Endothelial cell of umbilical vein (primary cell): ENCODE data around the gene EXOSC5. TPM values are rescaled to one million over a fixed set of nuclear protein-coding genes. Genes with fewer than 3 reads are reported as not detected.

Experiments used
- BruUV-seq: library from RNA; stranded (reverse); fragments of 400-500 nt; replicated peaks from 2 replicates; lab custom pipeline; 2021; lab: Mats Ljungman, UMichigan
- CTCF ChIA-PET: fragments of 300-600, 350-600 bp; sonication (Branson Sonifier 250); formaldehyde crosslinking; loops from one replicate; lab custom pipeline; 2021; ENCODE audit warnings: antibody characterized with exemption, inconsistent platforms; lab: Charles Lee
- POLR2A ChIA-PET: fragments of 300-600, 350-600 bp; sonication (Branson Sonifier 250); formaldehyde crosslinking; loops from one replicate; lab custom pipeline; 2021; ENCODE audit warnings: antibody characterized with exemption, inconsistent platforms; lab: Charles Lee
- DNase-seq: peaks from one replicate; pipeline ENCODE4 v3.0.0-alpha.2; 2011; ENCODE audit warnings: low read depth, low spot score
- FAIRE-seq: peaks from 2 replicates; lab custom pipeline; 2011; peaks lifted over from hg19 to GRCh38; lab: Jason Lieb, UNC
- H2AFZ ChIP-seq: 2 replicates; pipeline ENCODE4 v1.6.0; 2012; ENCODE audit warnings: low read depth, low read length, control low read depth, inconsistent platforms
- H3K27ac ChIP-seq: 2 replicates; pipeline ENCODE4 v1.5.1; 2011; ENCODE audit warnings: low read depth, mild to moderate bottlenecking, control low read depth, low read length, moderate library complexity; ENCODE audit not compliant: insufficient read depth
- H3K27me3 ChIP-seq, 2 experiments: 2 replicates each; pipeline versions ENCODE4 v1.6.0 to v1.6.1; 2011; ENCODE audit warnings: low read length in 2 of 2, mixed read lengths in 1 of 2; ENCODE audit not compliant: control insufficient read depth in 2 of 2, insufficient read depth in 2 of 2
- H3K36me3 ChIP-seq, 2 experiments: 2 replicates in 1 of 2; 3 replicates in 1 of 2; pipeline ENCODE4 v1.5.1; 2011; ENCODE audit warnings: low read length in 2 of 2, mild to moderate bottlenecking in 1 of 2, moderate library complexity in 1 of 2; ENCODE audit not compliant: control insufficient read depth in 2 of 2, insufficient read depth in 2 of 2; ENCODE audit errors: extremely low read depth in 1 of 2
- H3K4me1 ChIP-seq: 3 replicates; pipeline ENCODE4 v1.5.1; 2011; ENCODE audit warnings: mild to moderate bottlenecking, low read length; ENCODE audit not compliant: control insufficient read depth, insufficient read depth; ENCODE audit errors: extremely low read depth
- H3K4me2 ChIP-seq: 2 replicates; pipeline ENCODE4 v1.6.1; 2011; ENCODE audit warnings: low read length, control low read depth, mixed read lengths; ENCODE audit not compliant: insufficient read depth
- H3K4me3 ChIP-seq, 3 experiments: fragments of 200-600 bp in 1 of 3; sonication (generic), shearing (Covaris generic) in 1 of 3; replicated peaks in 1 of 3; 2 replicates each; pipeline ENCODE4 v1.5.1; 2011 to 2016; ENCODE audit warnings: control low read depth in 3 of 3, low read length in 3 of 3, mild to moderate bottlenecking in 2 of 3, inconsistent platforms in 1 of 3, low read depth in 1 of 3, moderate library complexity in 1 of 3; ENCODE audit not compliant: insufficient read depth in 1 of 3
- H3K79me2 ChIP-seq: 2 replicates; pipeline ENCODE4 v1.6.0; 2012; ENCODE audit warnings: low read length, inconsistent platforms; ENCODE audit not compliant: control insufficient read depth, insufficient read depth
- H3K9ac ChIP-seq: replicated peaks from 2 replicates; pipeline ENCODE3; 2011; ENCODE audit warnings: low read length, control low read depth; ENCODE audit not compliant: insufficient read depth; ENCODE audit errors: extremely low read depth
- H3K9me1 ChIP-seq: replicated peaks from 3 replicates; pipeline ENCODE4 v1.6.0; 2011; ENCODE audit warnings: mild to moderate bottlenecking, low read length; ENCODE audit not compliant: control insufficient read depth, insufficient read depth; ENCODE audit errors: extremely low read depth
- H3K9me3 ChIP-seq: replicated peaks from 2 replicates; pipeline ENCODE4 v1.5.1; 2012; ENCODE audit warnings: low read length, inconsistent platforms; ENCODE audit not compliant: control insufficient read depth, insufficient read depth
- H4K20me1 ChIP-seq: replicated peaks from 2 replicates; pipeline ENCODE3; 2011; ENCODE audit warnings: mild to moderate bottlenecking, low read length; ENCODE audit not compliant: control insufficient read depth, insufficient read depth; ENCODE audit errors: extremely low read depth
- dilution Hi-C: fragments of 300-500 bp; cut with MboI; formaldehyde crosslinking; loops from one replicate; pipeline ENCODE4 v1.15.0; 2019; ENCODE audit warnings: low sequenced_read_pairs; ENCODE audit not compliant: extremely low pct_ligation_motif_present
- intact Hi-C: fragments of 100-400 bp; cut with micrococcal nuclease; formaldehyde crosslinking; loops from one replicate; pipeline ENCODE4 v1.10.0; 2022
- polyA plus RNA-seq, 4 experiments: library from polyadenylated mRNA; depleted of rRNA in 3 of 4; stranded (reverse) in 3 of 4; unstranded in 1 of 4; fragments of >200 nt; gene quantifications; 2 replicates each; pipeline versions ENCODE4 v1.2.1 to v1.2.3, GENCODE V29; 2011 to 2012; ENCODE audit warnings: missing spikeins in 1 of 4
- total RNA-seq: library from RNA; stranded (reverse); gene quantifications from 2 replicates; pipeline ENCODE4 v1.2.3, GENCODE V29; 2021
- TF ChIP-seq, protein P1 (sequence below): IDR thresholded peaks from 2 replicates; pipeline ENCODE4 v1.6.1; 2011; ENCODE audit not compliant: insufficient read depth, insufficient read length
- TF ChIP-seq, protein P2 (sequence below), 2 donors: IDR thresholded peaks; 1 replicate in 1 of 2; 2 replicates in 1 of 2; pipeline ENCODE4 v1.5.1; 2011; ENCODE audit warnings: low read length in 2 of 2, mild to moderate bottlenecking in 2 of 2, moderate library complexity in 2 of 2, control low read depth in 1 of 2, inconsistent platforms in 1 of 2, low read depth in 1 of 2; ENCODE audit not compliant: insufficient read depth in 1 of 2; ENCODE audit errors: extremely low read depth in 1 of 2

Gene EXOSC5
- total and polyA plus RNA-seq, 2 donors (not counting 3 experiments of a cell fraction or from before 2014, with no cell fraction given): 14.0 to 20.9 TPM

DNA sequence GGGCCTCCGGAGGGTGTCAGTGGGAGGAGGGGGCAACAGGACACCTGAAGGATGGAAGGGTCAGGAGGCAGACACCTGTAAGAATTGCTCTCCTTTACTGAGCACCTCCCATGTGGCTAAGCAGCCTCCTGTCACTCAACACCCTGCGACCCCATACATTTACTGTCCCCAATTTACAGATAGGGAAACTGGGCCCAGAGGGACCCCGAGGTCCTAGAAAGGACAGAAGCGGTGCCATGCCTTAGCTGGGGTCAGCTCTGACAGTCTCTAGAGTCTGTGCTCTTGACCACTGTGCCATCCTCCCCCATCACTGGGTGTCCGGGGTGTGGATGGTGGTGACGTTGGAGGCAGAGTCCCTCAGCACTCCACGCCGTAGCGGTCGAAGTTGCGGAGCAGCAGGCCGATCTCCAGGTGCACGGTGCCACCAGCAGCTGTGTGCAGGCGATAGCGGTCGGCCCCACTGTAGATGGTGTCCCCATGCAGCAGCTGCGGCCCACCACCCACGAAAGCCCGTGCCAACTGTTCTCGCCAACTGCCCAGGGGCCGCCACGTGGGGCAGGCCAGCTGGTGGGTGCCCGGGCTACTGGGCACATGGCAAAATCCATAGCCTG is 42.7 kb downstream of the EXOSC5 start:
- Histone ChIP-seq H3K9me1 (no peaks in the 10 kb centered on the region), H3K79me2 (peaks cover 40% of the 10 kb centered on the region), H3K4me2 (peak overlapping the region; percentile 19), H3K27me3 (no peaks in the 10 kb centered on the region), H3K4me3 (peak overlapping the region in 2 of 3 experiments; percentile 29 to 90), H3K9ac (no peak overlapping the region), H3K27ac (no peak overlapping the region), H4K20me1 (no peaks in the 10 kb centered on the region), H3K9me3 (no peaks in the 10 kb centered on the region), H3K4me1 (peaks cover 6% of the 10 kb centered on the region), H3K36me3 (no peaks in the 10 kb centered on the region), H2AFZ (no peak overlapping the region)
- FAIRE-seq (no peak), DNase-seq (no peak)
- dilution Hi-C loops: no loop called here
- ChIA-PET POLR2A (interaction anchor here (2.0 kb wide), 1 partner anchor 10 kb away, joined by 8 read pairs; the partner anchor contains the start of gene B9D2), CTCF (interaction anchor here (0.8 to 3.8 kb wide), 4 partner anchors 26 to 77 kb away, joined by 3 to 65 read pairs (median 8); no protein-coding TSS in a partner anchor)
- BruUV-seq: no TSS peak
- TF ChIP-seq, protein P1, sequence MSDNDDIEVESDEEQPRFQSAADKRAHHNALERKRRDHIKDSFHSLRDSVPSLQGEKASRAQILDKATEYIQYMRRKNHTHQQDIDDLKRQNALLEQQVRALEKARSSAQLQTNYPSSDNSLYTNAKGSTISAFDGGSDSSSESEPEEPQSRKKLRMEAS: no peak
- TF ChIP-seq, protein P2, sequence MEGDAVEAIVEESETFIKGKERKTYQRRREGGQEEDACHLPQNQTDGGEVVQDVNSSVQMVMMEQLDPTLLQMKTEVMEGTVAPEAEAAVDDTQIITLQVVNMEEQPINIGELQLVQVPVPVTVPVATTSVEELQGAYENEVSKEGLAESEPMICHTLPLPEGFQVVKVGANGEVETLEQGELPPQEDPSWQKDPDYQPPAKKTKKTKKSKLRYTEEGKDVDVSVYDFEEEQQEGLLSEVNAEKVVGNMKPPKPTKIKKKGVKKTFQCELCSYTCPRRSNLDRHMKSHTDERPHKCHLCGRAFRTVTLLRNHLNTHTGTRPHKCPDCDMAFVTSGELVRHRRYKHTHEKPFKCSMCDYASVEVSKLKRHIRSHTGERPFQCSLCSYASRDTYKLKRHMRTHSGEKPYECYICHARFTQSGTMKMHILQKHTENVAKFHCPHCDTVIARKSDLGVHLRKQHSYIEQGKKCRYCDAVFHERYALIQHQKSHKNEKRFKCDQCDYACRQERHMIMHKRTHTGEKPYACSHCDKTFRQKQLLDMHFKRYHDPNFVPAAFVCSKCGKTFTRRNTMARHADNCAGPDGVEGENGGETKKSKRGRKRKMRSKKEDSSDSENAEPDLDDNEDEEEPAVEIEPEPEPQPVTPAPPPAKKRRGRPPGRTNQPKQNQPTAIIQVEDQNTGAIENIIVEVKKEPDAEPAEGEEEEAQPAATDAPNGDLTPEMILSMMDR (IDR thresholded peaks at IDR 0.05; ENCODE audit: extremely low read depth in 1 of 2, insufficient read depth in 1 of 2, low read depth in 1 of 2, low read length in 2 of 2): peak in 1 of 2 donors; percentile 1
- intact Hi-C loops: loop anchor here (1.0 to 5.0 kb wide), 5 partner anchors 43 to 193 kb away; partner anchors contain the start of genes B3GNT8, BCKDHA, EXOSC5 and HNRNPUL1
